Astrocyte of the spinal cord (primary cell): ENCODE results near the gene SCG5.

Experiments
- DNase-seq: peaks from one replicate; pipeline ENCODE4 v3.0.0; 2011; ENCODE audit warnings: low read depth, low spot score
- H3K4me3 ChIP-seq: 2 replicates; pipeline ENCODE4 v1.5.1; 2011; ENCODE audit warnings: low read depth, mild to moderate bottlenecking, low read length, moderate library complexity
- CTCF ChIP-seq: IDR thresholded peaks from 2 replicates; pipeline ENCODE4 v1.5.1; 2012; ENCODE audit warnings: low read depth, mild to moderate bottlenecking, low read length, inconsistent platforms
- in situ Hi-C: cut with HindIII; loops from 2 replicates; pipeline ENCODE4 v1.10.0; 2017; ENCODE audit warnings: low sequenced_read_pairs

Gene SCG5

GRCh38 chr15:32715276-32715675 lies 73.8 kb downstream of the SCG5 start:
- no peak for TF ChIP-seq CTCF
- in situ Hi-C loops = no loop called here
- no peak overlapping the region for H3K4me3 ChIP-seq
- peak; percentile 53 for DNase-seq

- TF ChIP-seq CTCF = no peak
- in situ Hi-C loops = no loop called here
- H3K4me3 ChIP-seq = no peak overlapping the region
- no peak for DNase-seq
These were observed 74.9 kb downstream of the SCG5 start for GRCh38 chr15:32716216-32716914.

GRCh38 chr15:32716915-32717425 lies 75.5 kb downstream of the SCG5 start:
- in situ Hi-C loops = no loop called here
- peak overlapping the region; percentile 61 for H3K4me3 ChIP-seq
- peak; percentile 29 for DNase-seq
- no peak for TF ChIP-seq CTCF

GRCh38 chr15:32717426-32718226 lies 76.1 kb downstream of the SCG5 start, which contains the start of gene GREM1:
Gene GREM1 (plus strand): TSS chr15:32718004. CDS start chr15:32730691, 12,687 bp downstream.
- H3K4me3 ChIP-seq = peak within 1 kb of the TSS; percentile 61
- no peak for TF ChIP-seq CTCF
- DNase-seq = peak; percentile 77
- in situ Hi-C loops = no loop called here

- in situ Hi-C loops = no loop called here
- TF ChIP-seq CTCF = no peak
- DNase-seq = peak; percentile 43
- peak overlapping the region; percentile 61 for H3K4me3 ChIP-seq
These were observed 76.8 kb downstream of the SCG5 start for GRCh38 chr15:32718227-32718820.
